T-helper 1 cell treated with Interleukin-12 subunit alpha and Interleukin-12 subunit beta and Interleukin-4 antibody, amounts not matched to agents 30 μg/mL and 1 μg/mL, for 36 hours (primary cell): ENCODE data around the gene FBXW8.

Source experiments
- H3K27ac Mint-ChIP-seq: one replicate; pipeline ENCODE4 v1.8.0; 2021; ENCODE audit warnings: mild to moderate bottlenecking, mixed read lengths
- H3K27me3 Mint-ChIP-seq: one replicate; pipeline ENCODE4 v1.8.0; 2021; ENCODE audit warnings: low read depth, mixed read lengths
- H3K36me3 Mint-ChIP-seq: one replicate; pipeline ENCODE4 v1.8.0; 2021; ENCODE audit warnings: low read depth, mixed read lengths
- H3K4me1 Mint-ChIP-seq: one replicate; pipeline ENCODE4 v1.8.0; 2021; ENCODE audit warnings: low read depth, mixed read lengths
- H3K4me3 Mint-ChIP-seq: one replicate; pipeline ENCODE4 v1.8.0; 2021; ENCODE audit warnings: mild to moderate bottlenecking, moderate library complexity, mixed read lengths
- H3K9me3 Mint-ChIP-seq: one replicate; pipeline ENCODE4 v1.8.0; 2021; ENCODE audit warnings: mixed read lengths

The FBXW8 gene

GRCh38 chr12:116948298-116948697, 37.5 kb downstream of the FBXW8 start:
- Mint-ChIP-seq H3K36me3 (peaks cover 29% of the 10 kb centered on the region), H3K4me1 (no peaks in the 10 kb centered on the region), H3K9me3 (peaks cover 12% of the 10 kb centered on the region), H3K27me3 (no peaks in the 10 kb centered on the region), H3K27ac (no peak overlapping the region), H3K4me3 (no peak overlapping the region)

- no peaks in the 10 kb centered on the region for H3K27me3 Mint-ChIP-seq
- no peak overlapping the region for H3K4me3 Mint-ChIP-seq
- H3K36me3 Mint-ChIP-seq, result peaks cover 15% of the 10 kb centered on the region
- H3K4me1 Mint-ChIP-seq, result peaks cover 3% of the 10 kb centered on the region
- H3K27ac Mint-ChIP-seq, result no peak overlapping the region
- no peaks in the 10 kb centered on the region for H3K9me3 Mint-ChIP-seq
These were observed 40.0 kb downstream of the FBXW8 start for GRCh38 chr12:116950628-116951325.

DNA sequence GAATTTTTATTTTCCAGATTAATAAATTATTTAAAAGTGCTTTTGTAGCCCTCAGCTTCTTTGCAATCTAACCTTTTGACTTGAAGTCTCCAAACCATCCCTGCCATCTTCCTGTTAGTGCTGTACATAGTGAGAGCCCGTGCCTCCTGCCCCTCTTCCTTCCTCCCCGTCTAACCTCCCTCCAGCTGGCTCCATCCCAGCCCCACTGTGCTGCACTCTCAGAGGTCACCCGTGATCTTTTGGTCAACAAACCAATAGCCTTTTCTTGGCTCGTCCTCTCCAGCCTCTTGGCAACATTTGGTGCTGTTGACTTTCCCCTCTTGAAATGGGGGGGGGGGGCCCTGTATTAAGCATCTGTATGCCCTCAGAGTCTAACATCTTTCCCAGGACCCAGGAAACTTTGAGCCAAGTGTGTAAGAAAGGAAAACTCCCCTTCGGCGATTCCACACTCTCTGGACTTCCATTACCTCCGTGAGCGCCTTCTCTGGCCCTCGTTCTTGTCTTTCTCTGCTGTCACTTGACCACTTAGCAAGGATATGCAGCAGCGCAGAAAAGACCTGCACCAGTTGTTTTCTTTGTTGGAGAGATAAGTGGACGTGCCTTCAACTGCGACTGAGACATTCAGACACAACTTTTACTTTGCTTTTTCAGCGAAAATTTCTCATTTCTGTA, 44.1 kb downstream of the FBXW8 start:
- H3K4me3 Mint-ChIP-seq, result no peak overlapping the region
- peaks cover 16% of the 10 kb centered on the region for H3K4me1 Mint-ChIP-seq
- peaks cover 5% of the 10 kb centered on the region for H3K36me3 Mint-ChIP-seq
- H3K27me3 Mint-ChIP-seq, result no peaks in the 10 kb centered on the region
- H3K27ac Mint-ChIP-seq, result no peak overlapping the region
- no peaks in the 10 kb centered on the region for H3K9me3 Mint-ChIP-seq

- Mint-ChIP-seq H3K4me3 (no peak overlapping the region), H3K36me3 (peaks cover 5% of the 10 kb centered on the region), H3K4me1 (peaks cover 22% of the 10 kb centered on the region), H3K27me3 (no peaks in the 10 kb centered on the region), H3K9me3 (no peaks in the 10 kb centered on the region), H3K27ac (no peak overlapping the region)
These were observed 44.8 kb downstream of the FBXW8 start for GRCh38 chr12:116955382-116956021.

DNA sequence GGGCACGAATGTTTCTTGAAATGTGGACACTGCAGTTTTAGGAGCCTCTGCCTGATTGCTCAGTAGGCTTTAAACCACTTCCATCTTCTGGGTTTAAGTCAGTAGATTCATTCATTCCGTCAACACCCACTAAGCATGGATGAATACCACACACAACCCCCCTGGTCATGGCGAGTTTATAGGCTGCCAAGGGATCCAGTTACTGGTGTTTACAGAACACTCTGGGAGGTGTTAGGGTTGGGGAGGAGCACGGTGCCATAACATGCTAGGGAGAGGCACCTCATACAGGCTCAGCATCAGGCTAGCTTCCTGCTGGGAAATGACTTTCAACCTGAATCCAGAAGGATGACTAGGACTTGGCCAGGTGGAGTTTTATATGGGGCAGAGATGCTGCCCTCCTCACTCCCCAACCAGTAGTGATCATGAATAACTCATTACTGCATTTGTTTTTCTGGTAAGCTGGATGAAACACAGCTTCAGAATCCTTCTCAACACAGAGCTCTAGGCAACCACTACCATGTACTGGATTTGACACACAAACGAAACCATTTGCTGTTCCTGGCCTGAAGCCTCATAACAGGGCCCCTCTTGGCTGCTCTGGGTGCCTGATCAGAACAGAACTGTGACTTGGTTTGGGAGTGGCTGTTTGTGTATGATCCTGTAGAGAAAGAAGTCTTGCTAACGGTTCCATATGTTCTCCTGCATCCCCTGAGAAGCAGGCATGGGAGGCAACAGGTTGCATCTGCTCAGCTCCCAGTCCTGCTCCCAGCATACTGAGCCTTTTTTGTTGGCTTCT, 47.9 kb downstream of the FBXW8 start:
- H3K9me3 Mint-ChIP-seq, result no peaks in the 10 kb centered on the region
- peaks cover 1% of the 10 kb centered on the region for H3K36me3 Mint-ChIP-seq
- no peak overlapping the region for H3K27ac Mint-ChIP-seq
- no peak overlapping the region for H3K4me3 Mint-ChIP-seq
- H3K4me1 Mint-ChIP-seq, result peaks cover 43% of the 10 kb centered on the region
- no peaks in the 10 kb centered on the region for H3K27me3 Mint-ChIP-seq

DNA sequence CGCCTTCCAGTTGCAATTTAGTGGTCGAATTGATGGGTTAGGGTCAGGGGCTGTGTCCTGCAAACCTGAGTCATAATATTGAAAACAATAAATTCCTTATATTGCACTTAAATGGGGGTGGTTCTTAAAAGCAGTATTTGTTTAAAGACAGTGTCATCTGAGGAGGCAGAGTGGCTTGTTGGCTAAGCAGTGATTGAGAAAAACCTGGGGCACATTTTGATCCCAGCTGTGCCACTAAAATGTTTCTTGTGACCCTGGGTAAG, 48.4 kb downstream of the FBXW8 start:
- Mint-ChIP-seq H3K27me3 (no peaks in the 10 kb centered on the region), H3K4me1 (peaks cover 43% of the 10 kb centered on the region), H3K36me3 (peaks cover 1% of the 10 kb centered on the region), H3K4me3 (no peak overlapping the region), H3K27ac (no peak overlapping the region), H3K9me3 (no peaks in the 10 kb centered on the region)

- Mint-ChIP-seq H3K9me3 (no peaks in the 10 kb centered on the region), H3K4me1 (peaks cover 43% of the 10 kb centered on the region), H3K27me3 (no peaks in the 10 kb centered on the region), H3K4me3 (no peak overlapping the region), H3K36me3 (peaks cover 4% of the 10 kb centered on the region), H3K27ac (peak overlapping the region; percentile 71)
These were observed 49.2 kb downstream of the FBXW8 start for GRCh38 chr12:116959845-116960514.

DNA sequence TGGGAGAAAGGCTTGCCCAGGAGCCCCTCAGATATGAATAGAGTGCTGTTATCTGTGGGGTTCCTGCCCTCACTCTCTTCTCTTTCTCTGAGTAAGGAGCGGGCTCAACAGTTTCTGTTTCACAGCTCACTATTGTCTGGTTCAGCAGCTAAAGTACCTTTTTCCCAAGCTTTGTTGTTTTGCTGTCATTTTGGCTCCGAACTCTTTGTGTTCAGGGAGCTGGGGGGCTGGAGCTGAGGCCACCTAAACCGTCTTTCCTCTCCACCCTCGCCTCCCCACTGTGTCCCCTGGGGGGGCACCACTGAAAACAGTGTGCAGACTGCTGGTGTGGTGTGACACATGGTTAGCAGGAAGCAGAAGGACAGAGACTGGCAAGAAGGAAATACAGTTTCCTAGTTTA, 51.4 kb downstream of the FBXW8 start:
- peaks cover 11% of the 10 kb centered on the region for H3K36me3 Mint-ChIP-seq
- H3K4me3 Mint-ChIP-seq, result no peak overlapping the region
- H3K4me1 Mint-ChIP-seq, result peaks cover 41% of the 10 kb centered on the region
- no peak overlapping the region for H3K27ac Mint-ChIP-seq
- H3K9me3 Mint-ChIP-seq, result no peaks in the 10 kb centered on the region
- H3K27me3 Mint-ChIP-seq, result no peaks in the 10 kb centered on the region

- no peaks in the 10 kb centered on the region for H3K27me3 Mint-ChIP-seq
These were observed 52.1 kb downstream of the FBXW8 start for GRCh38 chr12:116962783-116963356.

DNA sequence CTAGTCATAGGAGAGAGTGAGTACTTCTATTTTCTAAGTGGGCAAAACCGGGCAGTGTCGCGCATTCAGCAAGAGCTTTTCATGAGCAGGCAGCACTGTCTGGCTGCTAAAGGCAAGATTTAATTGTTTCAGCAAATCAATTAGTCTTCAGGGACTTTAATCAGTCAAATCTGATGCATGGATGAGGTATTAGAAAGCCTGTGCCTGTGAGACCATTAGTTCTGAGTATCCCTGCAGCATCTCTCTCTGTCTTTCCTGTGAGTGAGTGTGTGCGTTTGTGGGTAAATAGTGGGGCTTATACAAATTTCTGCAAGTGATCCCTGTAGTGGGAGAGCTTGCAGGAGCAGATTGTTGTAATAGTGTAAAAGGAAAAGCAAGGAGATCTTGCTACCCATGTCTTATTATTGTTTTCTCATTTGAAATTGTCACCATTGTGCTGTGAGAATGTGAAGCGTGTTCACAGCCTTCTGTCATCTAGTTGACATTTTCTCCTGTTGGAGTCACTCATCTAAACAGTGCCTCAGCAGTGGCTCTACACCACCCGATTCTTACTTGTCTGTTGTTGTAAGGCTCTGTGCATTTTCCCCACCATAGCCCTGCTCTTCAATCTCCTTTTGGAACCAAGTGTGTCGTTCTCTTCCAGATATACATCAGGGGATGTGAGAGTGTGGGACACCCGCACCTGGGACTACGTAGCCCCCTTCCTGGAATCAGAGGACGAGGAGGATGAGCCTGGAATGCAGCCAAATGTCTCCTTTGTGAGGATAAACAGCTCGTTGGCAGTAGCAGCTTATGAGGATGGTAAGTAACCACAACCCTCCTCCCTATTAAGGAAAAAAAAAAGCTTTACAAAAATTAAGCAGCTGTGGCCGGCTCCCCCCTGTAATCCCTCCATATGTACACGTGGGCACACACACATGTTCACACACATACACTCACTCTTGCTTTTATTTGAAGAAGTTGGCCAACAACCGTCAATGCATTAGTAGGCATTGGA, 53.6 kb downstream of the FBXW8 start:
- peaks cover 32% of the 10 kb centered on the region for H3K4me1 Mint-ChIP-seq
- no peaks in the 10 kb centered on the region for H3K9me3 Mint-ChIP-seq
- no peaks in the 10 kb centered on the region for H3K27me3 Mint-ChIP-seq
- H3K27ac Mint-ChIP-seq, result no peak overlapping the region
- peaks cover 13% of the 10 kb centered on the region for H3K36me3 Mint-ChIP-seq
- no peak overlapping the region for H3K4me3 Mint-ChIP-seq

More at GRCh38 chr12:116962783-116963356, 52.1 kb downstream of the FBXW8 start:
- peaks cover 12% of the 10 kb centered on the region for H3K36me3 Mint-ChIP-seq
- peaks cover 41% of the 10 kb centered on the region for H3K4me1 Mint-ChIP-seq
- peak overlapping the region; percentile 42 for H3K27ac Mint-ChIP-seq
- H3K9me3 Mint-ChIP-seq, result no peaks in the 10 kb centered on the region
- H3K4me3 Mint-ChIP-seq, result no peak overlapping the region

DNA sequence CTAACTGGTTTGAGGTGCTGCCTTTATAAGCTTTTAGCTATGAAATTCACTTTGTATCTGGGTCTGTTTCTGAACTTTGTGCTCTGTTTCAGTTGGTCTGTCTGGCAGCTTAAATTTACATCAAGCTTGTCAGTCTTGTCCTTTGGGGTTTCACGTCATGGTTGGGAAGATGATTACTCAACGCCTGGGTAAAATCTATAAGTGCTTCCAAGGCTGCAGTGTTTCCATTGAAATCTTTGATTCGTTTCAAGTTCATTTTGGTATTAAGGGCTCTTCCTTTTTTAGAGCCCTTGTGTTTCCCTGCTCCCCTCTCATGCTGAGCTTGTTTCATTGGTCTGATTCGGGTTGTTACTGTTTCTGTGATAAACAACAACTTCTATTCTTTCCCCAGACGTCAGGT, 58.2 kb downstream of the FBXW8 start:
- Mint-ChIP-seq H3K9me3 (no peaks in the 10 kb centered on the region), H3K36me3 (peaks cover 17% of the 10 kb centered on the region), H3K4me3 (no peak overlapping the region)

GRCh38 chr12:116969615-116970585, 59.1 kb downstream of the FBXW8 start:
- no peak overlapping the region for H3K4me3 Mint-ChIP-seq
- peaks cover 16% of the 10 kb centered on the region for H3K36me3 Mint-ChIP-seq
- H3K27me3 Mint-ChIP-seq, result no peaks in the 10 kb centered on the region
- H3K9me3 Mint-ChIP-seq, result no peaks in the 10 kb centered on the region
- H3K4me1 Mint-ChIP-seq, result no peaks in the 10 kb centered on the region
- H3K27ac Mint-ChIP-seq, result no peak overlapping the region

More for the DNA sequence above, 58.2 kb downstream of the FBXW8 start:
- Mint-ChIP-seq H3K27me3 (no peaks in the 10 kb centered on the region), H3K27ac (no peak overlapping the region), H3K4me1 (no peaks in the 10 kb centered on the region)
